ENCODE results near the gene IL1RAP. TPM values are rescaled to one million over a fixed set of nuclear protein-coding genes. Genes with fewer than 3 reads are reported as not detected.
A peak's percentile ranks its signal among the peaks of the same experiment; 100 is the strongest.
"Not testable (repeated sequence)": the region's sequence is repeated elsewhere in the genome, so short reads cannot be mapped to it uniquely, and the experiment has no call there.

The IL1RAP gene
- total and polyA plus RNA-seq, 7 donors, result 0.70 to 6.3 (median 4.0) TPM

DNA sequence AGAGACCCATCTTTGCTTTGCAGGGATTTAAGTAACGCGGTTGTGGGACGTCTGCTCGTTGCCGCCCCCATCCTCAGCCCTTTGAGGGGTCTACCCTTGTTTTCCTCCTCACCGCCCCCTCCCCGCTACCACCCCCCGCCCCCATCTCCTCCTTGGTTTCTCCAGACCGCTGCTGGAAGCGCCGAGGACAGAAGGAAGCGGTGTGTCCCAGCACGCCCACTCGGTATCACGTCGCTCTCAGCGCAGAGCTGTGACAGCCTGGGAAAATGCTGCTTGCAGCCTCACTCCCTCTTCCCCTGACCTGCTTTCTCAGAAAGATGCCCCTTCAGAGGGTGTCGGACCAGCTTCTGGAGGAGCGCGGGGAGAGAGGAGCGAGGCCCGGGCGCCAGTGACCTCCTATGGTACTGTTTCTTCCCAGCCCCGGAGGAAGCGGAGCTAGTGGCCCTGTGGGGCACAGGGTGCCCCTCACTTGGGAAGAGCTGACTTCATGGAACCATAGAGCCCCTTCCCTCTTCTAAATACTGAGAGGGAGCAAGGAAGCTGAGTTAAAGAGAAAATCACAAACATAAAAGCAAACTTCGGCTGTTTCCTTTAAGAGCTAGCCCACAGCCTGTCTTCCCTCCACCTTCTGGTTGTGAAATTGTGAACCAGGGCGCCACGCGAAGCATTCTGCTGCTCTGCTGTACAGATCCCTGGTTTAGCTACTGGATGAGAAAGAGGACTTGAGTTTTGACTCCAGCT lies 698 bp downstream of the IL1RAP start:
- WGBS, 3 donors, result 1 to 2% (median 1%) methylated on average over 21 to 29 of the region's 29 CpGs

DNA sequence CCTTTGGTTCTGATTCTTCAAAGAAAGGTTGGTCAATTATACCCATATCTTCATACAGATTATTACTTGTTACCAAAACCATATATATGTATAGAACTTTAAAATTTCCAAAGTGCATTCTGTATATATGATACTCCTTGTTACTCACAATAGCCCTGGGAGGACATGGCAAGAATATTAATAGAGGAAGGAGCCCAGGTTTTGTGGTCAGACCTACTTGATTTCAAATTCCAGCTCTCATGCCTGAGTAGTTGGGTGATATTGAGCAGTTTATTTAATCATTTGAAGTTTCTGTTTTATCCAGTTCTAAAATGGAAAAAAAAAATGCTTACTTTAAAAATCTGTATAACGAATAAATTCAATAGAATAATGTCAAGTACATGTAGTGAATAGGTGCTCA lies 2.5 kb downstream of the IL1RAP start:
- TF ChIP-seq, protein P1, sequence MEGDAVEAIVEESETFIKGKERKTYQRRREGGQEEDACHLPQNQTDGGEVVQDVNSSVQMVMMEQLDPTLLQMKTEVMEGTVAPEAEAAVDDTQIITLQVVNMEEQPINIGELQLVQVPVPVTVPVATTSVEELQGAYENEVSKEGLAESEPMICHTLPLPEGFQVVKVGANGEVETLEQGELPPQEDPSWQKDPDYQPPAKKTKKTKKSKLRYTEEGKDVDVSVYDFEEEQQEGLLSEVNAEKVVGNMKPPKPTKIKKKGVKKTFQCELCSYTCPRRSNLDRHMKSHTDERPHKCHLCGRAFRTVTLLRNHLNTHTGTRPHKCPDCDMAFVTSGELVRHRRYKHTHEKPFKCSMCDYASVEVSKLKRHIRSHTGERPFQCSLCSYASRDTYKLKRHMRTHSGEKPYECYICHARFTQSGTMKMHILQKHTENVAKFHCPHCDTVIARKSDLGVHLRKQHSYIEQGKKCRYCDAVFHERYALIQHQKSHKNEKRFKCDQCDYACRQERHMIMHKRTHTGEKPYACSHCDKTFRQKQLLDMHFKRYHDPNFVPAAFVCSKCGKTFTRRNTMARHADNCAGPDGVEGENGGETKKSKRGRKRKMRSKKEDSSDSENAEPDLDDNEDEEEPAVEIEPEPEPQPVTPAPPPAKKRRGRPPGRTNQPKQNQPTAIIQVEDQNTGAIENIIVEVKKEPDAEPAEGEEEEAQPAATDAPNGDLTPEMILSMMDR (IDR thresholded peaks at IDR 0.05), result no peak
- H3K27me3 ChIP-seq (ENCODE audit: insufficient read depth in 3 of 3, low read length in 2 of 3), result no peaks in the 10 kb centered on the region
- H3K4me1 ChIP-seq, result peaks cover 8% of the 10 kb centered on the region
- H3K4me3 ChIP-seq, result no peak overlapping the region
- no peaks in the 10 kb centered on the region for H3K36me3 ChIP-seq (ENCODE audit: insufficient read depth in 1 of 2, low read depth in 1 of 2)
- no peaks in the 10 kb centered on the region for H3K9me3 ChIP-seq
- ATAC-seq (no peak), DNase-seq (no peak)
- intact Hi-C loops (cut with DNase I), result no loop called here
- WGBS, 3 donors, result 92 to 95% (median 92%) methylated on average over 1 of the region's 1 CpG
- no peak overlapping the region for H3K27ac ChIP-seq

More for the DNA sequence above, 698 bp downstream of the IL1RAP start:
- TF ChIP-seq, protein P1 (IDR thresholded peaks at IDR 0.05), result no peak
- peaks cover 8% of the 10 kb centered on the region for H3K4me1 ChIP-seq
- H3K4me3 ChIP-seq, result peak overlapping the region; percentile 77
- no peaks in the 10 kb centered on the region for H3K9me3 ChIP-seq
- ATAC-seq (peak; percentile 46 to 75 (median 54)), DNase-seq (peak; percentile 38 to 57)
- intact Hi-C loops (cut with DNase I), result no loop called here
- no peaks in the 10 kb centered on the region for H3K27me3 ChIP-seq (ENCODE audit: insufficient read depth in 3 of 3, low read length in 2 of 3)
- no peaks in the 10 kb centered on the region for H3K36me3 ChIP-seq (ENCODE audit: insufficient read depth in 1 of 2, low read depth in 1 of 2)
- peak overlapping the region; percentile 78 for H3K27ac ChIP-seq

DNA sequence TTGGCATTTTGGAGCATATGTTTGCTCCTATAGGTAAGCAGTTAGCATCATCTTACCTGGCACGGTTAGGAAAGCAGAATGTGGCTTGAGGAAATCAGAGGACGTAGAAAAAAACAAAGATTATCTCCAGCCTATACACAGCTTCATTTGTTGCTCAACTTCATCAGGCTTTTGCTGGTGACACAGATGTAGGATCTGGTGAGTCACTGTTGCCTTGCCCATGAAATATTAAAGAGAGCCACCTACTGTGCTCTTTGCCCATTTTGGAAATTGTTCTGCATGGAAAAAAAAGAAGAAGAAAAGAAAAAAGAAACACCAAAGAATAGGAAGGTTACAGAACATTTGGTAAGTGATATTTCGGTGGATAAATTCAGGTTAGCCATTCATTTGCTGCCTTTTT lies 3.8 kb downstream of the IL1RAP start:
- TF ChIP-seq, protein P1 (IDR thresholded peaks at IDR 0.05), result no peak
- Histone ChIP-seq H3K4me1 (peaks cover 8% of the 10 kb centered on the region), H3K27ac (no peak overlapping the region), H3K27me3 (ENCODE audit: insufficient read depth in 3 of 3, low read length in 2 of 3) (no peaks in the 10 kb centered on the region), H3K9me3 (no peaks in the 10 kb centered on the region), H3K4me3 (no peak overlapping the region), H3K36me3 (ENCODE audit: insufficient read depth in 1 of 2, low read depth in 1 of 2) (no peaks in the 10 kb centered on the region)
- 88 to 91% (median 89%) methylated on average over 3 of the region's 3 CpGs for WGBS, 3 donors
- intact Hi-C loops (cut with DNase I), result no loop called here
- DNase-seq (no peak), ATAC-seq (no peak)

DNA sequence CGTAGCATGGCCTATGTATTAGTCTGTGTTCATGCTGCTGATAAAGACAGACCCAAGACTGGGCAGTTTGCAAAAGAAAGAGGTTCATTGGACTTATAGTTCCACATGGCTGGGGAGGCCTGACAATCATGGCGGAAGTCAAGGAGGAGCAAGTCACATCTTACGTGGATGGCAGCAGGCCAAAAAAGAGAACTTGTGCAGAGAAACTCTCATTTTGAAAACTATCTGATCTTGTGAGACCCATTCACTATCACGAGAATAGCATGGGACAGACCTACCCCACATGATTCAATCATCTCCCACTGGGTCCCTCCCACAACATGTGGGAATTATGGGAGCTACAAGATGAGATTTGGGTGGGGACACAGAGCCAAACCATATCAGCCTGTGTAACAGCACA lies 4.6 kb downstream of the IL1RAP start:
- ATAC-seq; DNase-seq; H3K4me3 ChIP-seq; H3K4me1 ChIP-seq; H3K9me3 ChIP-seq; intact Hi-C loops (cut with DNase I); H3K36me3 ChIP-seq (ENCODE audit: insufficient read depth in 1 of 2, low read depth in 1 of 2); H3K27me3 ChIP-seq (ENCODE audit: insufficient read depth in 3 of 3, low read length in 2 of 3); H3K27ac ChIP-seq: not testable (repeated sequence)
- 84 to 90% (median 88%) methylated on average over 4 of the region's 4 CpGs for WGBS, 3 donors

DNA sequence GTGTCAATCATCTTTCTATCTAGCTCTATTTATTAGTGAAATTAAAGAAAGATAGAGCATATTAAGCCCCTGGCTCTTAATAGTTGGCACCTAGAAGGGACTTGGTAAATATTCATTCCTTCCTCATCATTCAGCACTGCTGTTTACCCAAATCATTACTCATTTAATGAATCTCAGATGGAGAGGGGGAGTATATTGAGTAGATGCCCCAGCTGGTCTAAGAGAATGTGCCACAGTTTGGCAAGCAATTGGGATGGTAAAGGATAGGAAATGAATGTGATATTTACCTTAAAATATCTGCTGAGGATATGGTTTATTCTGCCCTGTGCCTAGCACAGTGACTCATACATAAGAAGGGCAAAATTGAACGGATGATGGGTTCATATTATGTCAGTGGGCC lies 6.0 kb downstream of the IL1RAP start:
- TF ChIP-seq, protein P1 (IDR thresholded peaks at IDR 0.05), result no peak
- WGBS, 3 donors, result 39 to 93% (median 42%) methylated on average over 1 of the region's 1 CpG
- DNase-seq, result no peak
- Histone ChIP-seq H3K4me1 (peaks cover 5% of the 10 kb centered on the region), H3K4me3 (no peak overlapping the region), H3K27me3 (ENCODE audit: insufficient read depth in 3 of 3, low read length in 2 of 3) (no peaks in the 10 kb centered on the region), H3K9me3 (no peaks in the 10 kb centered on the region), H3K27ac (no peak overlapping the region), H3K36me3 (ENCODE audit: insufficient read depth in 1 of 2, low read depth in 1 of 2) (no peaks in the 10 kb centered on the region)
- no peak for ATAC-seq
- intact Hi-C loops (cut with DNase I), result no loop called here
